GM04504 (cell line): Measurements from ENCODE around the gene BPGM.
"Not testable (repeated sequence)": the region's sequence is repeated elsewhere in the genome, so short reads cannot be mapped to it uniquely, and the experiment has no call there.

Source experiments
- DNase-seq: peaks from one replicate; pipeline ENCODE4 v3.0.0-alpha.2; 2012; ENCODE audit warnings: low read depth

The BPGM gene

DNA sequence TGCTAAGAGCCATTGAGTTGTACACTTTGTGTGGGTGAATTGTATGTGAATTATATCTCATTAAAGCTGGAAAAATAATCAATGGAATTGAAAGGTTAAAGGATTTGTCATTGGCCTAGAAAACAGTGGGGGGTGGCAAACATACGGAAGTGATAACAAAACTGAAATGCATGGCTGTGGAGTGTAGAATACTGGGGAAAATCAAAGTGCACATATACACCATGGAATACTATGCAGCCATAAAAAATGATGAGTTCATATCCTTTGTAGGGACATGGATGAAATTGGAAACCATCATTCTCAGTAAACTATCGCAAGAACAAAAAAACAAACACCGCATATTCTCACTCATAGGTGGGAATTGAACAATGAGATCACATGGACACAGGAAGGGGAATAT lies 18.4 kb downstream of the BPGM start:
- DNase-seq: not testable (repeated sequence)

DNA sequence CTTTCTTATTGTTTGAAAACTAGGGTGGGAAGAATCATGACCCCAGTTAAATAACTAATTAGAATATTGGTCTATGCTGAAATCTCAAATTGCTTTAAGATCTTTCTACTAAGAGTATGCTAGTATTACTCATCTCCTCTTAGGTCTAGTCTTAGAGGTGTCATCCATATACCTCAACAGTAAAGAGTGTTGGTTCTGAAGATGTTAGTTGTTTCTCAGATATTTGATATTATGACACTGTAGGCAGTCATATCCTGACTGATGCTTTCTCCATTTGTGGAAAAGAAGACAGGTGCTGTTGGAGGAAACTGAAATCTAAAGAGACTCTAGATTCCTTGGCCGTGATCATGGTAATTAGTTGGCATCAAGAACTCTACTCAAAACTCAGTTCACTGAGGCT lies 21.2 kb downstream of the BPGM start:
- DNase-seq: no peak

DNA sequence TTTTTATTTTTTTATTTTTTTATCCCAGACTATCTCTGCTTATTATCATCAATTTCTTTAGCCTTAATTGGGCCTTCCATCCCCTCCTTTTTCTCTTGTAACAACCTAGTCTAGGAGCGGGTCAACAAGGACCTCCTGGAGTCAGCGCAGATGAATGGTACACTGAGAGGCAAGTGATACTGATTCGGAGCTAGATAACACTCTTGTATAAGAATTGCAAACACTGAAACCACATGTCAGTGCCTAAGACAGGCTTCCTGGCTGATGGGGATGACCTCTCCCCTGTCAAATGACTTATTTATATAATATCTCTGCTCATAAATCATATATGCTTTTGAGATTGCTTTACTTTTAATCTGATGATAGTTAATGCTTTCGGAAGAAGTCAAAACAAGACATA lies 22.7 kb downstream of the BPGM start:
- no peak for DNase-seq

DNA sequence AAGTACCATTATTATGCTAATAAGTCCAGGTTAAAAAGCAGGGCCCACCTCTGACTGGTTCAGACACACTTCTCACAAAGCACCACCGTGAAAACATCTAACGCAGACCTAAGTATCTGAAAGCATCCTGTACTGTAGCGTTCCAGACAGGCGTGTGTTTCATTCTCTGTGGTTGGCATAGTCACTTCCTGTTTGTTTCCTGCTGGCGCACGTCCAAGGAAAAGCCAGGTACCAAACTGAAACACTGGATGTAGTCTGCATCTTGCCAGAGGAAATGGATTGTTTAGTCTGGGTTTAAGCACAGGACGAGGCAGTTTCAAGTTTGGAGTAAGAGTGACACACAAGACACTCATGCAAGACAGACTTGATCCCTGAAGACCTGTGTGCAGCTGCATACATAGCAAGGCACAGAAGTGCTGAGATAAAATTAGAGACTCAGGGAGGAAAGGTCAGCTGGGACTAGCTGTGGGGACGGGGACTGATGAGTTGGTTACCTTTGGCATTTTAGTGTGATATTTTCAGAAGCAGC lies 23.3 kb downstream of the BPGM start:
- DNase-seq: peak; percentile 61

DNA sequence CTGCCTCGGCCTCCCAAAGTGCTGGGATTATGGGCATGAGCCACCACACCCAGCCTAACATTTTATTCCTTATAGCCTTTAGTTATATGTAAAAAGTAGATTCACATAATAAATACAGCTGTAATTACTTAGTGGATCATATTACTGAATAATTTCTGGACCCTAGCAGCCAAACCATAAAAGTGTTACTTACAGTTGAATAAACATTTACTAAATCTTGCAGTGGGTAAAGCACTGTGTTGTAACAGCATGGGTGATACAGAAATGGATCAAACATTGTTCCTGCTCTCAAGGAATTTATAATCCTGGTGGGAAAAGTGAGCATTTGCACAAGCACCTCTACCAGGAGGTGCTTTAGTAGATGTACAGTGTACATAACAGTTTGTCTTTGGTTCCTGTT lies 25.0 kb downstream of the BPGM start:
- DNase-seq: no peak

DNA sequence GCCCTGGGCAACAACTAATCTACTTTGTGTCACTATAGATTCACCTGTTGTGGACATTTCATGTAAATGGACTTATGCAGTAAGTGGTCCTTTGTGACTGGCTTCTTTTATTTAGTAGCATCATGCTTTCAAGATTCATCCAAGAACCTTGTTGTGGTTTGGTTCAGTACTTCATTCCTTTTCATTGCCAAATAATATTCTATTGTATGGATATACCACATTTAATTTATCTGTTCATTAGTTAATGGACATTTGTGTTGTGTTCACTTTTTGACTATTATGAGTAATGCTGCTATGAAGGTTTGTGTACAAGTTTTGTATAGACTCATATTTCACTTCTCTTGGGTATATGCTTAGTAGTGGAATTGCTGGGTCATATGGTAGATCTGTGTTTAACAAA lies 27.8 kb downstream of the BPGM start:
- DNase-seq: no peak

DNA sequence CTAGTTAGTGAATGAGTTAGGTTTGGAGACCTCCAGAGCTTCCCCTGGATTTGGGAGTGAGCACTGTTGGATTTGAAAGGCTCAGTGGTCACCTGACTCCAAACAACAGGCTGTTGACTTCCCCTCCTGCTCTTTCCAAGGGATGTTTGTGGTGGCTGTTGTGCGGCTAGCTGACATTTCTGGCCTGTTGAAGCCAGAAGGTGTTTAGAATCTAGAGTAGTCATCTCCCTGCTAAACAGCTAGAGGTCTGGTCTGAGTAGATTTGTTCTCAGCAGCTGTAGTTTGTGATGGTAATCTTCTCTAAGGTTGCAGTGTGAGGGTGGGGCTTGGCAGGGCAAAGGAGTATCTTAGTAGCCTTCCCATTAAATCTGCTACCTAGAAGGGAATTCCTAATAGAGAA lies 30.1 kb downstream of the BPGM start:
- no peak for DNase-seq

DNA sequence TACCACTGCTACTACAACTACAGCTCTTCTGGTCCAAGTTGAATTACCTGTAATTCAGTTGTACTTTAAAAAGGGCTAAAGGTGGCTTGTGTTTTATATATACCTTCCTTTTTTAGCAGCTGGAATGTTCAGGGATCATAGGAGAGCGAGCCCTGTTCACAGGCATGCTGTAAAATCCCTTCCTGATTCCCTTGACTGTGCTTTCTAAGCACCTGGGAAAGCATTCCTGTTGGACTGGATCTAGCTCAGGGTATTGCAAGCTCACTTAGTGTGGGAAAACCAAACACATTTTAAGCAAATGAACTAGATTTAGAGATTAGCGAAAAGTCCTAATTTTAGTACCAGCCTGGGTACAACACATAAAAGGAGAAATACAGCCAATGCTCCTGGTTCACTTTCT lies 31.5 kb downstream of the BPGM start:
- DNase-seq: no peak

DNA sequence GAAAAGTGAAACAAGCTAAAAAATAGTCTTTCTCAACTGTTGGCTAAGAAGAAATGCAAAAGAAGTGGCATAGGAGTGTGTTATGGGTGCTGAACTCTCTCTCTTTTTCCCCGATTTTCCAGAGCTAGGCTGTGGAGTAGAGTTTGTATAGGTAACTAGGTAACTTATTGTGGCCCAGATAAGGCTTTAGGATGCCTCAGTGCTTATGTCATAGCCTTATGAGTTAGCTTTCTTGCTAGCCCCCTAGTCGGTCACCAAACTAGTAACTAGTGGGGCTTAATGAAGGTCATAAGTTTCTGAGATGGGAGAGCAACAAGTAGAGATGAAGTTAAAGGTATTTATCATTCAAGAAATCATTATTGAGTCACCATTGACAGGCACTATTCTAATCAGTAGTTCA lies 32.4 kb downstream of the BPGM start:
- DNase-seq: no peak

DNA sequence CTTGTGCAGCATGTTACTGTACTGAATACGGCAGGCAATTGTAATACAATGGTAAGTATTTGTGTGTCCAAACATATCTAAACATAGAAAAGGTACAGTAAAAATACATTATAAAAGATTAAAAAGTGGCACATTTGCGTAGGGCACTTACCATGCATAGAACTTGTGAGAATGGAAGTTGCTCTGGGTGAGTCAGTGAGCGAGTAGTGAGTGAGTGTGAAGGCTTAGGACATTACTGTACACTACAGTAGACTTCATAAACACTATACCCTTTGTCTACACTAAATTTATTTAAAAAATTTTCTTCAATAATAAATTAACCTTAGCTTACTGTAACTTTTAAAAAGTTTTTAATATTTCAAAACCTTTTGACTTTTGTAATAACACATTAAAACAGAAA lies 37.5 kb downstream of the BPGM start:
- no peak for DNase-seq

DNA sequence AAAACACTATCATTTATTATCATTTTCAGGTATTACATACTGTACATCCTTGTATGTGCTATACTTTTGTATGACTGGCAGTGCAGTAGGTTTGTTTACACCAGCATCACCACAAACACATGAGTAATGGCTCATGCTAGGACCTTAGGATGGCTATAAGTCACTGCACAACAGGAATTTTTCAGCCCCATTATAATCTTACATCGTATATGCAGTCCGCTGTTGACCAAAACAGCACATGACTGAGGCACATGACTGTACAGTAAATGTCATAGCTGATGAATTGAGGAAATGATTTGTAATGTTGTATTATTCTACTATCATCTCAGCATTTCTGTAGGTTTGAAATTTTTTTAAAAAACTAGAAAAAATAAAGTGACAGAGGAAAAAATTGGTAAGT lies 38.6 kb downstream of the BPGM start:
- no peak for DNase-seq

DNA sequence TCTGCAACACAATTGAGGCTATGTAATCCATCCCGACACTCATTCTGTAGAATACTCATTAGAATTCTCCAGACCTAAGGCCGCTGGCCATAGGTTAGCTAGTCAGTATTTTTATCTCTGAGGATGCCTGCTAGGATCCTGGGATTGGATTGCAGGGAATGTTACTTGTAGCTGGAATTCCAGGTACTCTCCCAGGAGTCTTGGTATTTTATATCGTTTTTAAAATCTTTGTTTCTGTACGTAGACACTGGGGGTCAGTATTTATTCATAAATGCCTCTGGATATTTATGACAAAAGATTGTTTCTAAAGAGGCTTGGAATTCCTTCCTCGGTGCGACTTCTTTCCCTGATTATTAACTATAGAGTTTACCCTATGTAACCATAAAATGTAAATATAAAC lies 40.1 kb downstream of the BPGM start:
- no peak for DNase-seq

DNA sequence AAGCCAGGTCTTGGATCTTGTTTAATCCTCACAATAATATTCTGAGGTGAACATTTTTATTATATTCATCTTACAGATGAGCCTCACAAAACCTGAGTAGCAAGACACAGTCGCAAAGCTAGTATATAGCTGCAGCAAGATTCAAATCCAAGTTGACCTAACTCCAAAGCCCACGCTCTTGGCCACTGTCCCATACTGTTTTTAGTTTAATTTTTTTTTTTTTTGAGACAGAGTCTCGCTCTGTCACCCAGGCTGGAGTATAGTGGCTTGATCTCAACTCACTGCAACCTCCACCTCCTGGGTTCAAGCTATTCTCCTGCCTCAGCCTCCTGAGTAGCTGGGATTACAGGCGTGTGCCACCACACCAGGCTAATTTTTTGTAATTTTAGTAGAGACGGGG lies 42.9 kb downstream of the BPGM start:
- DNase-seq: not testable (repeated sequence)

DNA sequence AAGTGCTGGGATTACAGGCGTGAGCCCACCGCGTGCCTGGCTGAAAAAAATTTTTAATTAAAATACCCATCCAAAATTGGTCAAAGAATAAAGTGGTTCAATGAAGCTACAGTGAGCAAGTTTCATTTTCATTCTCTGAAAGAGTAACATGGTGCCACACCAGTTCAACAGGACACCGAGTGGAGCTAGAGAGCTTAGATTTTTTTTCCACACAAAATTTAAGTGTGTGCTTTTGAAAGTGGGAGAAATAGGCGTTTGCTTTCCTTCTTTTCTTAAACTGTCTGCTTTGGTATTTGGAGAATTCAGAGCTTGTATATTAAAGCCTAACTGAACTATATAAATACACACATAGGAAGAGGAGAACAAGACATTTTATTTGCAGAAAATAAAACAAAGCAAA lies 43.4 kb downstream of the BPGM start:
- DNase-seq: no peak

DNA sequence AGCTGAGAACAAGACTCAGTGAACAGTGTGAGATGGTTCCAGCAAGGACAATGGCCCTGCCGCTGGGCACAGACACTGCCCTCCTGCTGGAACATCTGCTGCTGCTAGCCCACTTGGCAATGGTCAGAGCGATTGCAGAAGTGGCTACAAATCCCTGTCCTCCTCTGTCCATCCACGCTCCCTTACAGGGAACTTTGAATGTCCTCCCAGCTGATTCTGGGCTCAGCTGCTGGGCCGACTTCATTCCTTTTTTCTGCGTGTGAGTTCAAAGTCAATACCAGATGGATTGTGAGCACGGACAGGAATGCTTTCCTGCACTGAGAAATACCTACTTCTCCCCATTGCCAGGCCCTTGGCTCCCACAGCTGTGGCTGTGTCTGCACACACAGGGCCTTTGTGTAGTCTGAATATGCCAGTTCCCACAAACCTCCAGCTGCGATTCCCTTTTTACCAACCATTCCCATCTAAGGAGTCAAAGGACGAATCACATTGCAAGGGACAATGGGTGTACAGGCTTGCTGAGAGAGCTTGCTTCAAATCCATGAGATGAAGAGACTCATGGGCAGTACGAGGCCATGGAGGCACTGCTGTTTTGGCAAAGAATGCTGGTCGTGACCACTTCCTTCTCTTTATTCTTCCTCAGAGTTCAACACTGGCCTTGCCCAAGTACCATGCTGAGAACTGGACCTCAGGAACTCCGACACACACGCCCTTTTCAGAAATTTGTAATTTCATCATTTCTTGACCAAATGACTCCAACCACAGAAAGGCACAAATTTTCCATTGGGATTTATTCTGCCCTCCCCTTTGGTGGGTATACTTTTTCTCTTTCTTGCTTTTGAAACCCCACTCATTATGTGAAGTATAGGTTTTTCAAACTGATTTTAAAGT lies 44.2 kb downstream of the BPGM start:
- no peak for DNase-seq

DNA sequence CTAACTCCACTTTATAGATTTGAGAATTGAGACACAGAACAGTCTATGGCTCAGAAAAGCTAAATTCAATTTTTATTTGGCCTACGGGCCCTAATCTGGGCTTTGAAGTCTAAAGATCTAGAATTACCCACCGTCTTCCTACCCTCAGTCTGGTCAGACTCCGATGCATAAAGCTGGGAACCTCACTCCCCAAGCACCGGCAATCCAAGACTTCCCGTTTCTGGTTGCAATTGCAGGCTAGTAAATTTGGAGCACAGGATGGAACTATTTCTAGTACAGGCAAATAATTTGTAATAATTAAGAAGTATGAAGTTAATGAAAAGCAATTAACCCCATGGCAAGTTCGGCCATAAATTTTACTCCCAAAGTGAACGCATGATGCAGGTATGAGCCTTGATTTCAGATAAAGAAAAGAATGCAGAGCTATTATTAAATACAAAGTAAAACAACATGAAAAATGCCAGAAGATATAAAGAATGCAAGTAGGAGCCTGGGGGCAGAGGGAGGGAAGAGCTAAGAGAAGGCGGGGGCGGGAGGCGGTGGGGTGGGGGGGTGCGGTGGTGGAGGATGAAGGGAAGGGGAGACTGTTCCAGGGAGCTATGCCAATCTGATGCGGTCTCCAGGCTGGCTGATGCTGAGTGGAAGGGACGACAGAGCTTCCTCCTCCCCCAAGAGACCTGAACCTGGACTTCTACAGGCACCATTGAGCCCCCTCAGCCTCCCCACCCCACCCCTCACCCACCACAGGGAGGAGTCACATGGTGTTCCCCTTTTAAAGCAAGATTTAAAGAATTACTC lies 45.1 kb downstream of the BPGM start:
- DNase-seq: no peak

DNA sequence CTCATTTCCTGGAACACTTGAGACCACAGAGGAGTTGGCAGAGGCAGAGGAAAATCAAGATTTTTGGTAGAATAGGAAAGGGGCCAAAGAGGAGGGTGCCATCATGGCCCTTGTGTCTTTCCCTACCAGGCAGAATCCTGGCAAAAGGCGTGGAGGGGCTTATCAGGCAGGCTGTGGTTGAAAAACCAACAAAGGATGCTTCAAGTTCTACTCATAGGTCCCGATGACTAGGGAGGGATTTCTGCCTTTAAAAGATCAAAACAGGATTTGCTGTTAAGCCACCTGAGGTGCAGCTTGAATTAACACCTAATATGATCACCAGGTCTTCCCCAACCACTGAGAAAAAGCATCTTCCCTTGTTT lies 45.7 kb downstream of the BPGM start:
- DNase-seq: no peak

DNA sequence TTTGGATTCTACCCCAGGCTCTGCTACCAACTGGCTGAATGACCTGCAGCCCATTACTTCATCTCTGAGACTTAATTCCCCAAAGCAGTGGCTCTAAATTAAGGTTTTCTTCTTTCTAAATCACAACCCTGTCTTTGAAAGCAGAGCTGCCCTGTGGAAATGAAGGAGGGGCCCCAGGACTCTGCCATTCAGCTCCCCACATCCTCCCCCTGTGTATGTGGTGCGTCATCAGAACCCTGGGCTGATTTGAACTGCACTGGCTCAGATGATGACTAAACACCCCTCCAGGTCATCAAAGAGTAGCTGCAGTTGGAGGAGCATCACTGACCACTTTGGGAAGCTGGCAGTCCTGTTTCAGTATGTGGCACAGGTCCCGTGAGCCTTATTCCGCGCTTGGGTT lies 46.6 kb downstream of the BPGM start:
- DNase-seq: peak; percentile 88

DNA sequence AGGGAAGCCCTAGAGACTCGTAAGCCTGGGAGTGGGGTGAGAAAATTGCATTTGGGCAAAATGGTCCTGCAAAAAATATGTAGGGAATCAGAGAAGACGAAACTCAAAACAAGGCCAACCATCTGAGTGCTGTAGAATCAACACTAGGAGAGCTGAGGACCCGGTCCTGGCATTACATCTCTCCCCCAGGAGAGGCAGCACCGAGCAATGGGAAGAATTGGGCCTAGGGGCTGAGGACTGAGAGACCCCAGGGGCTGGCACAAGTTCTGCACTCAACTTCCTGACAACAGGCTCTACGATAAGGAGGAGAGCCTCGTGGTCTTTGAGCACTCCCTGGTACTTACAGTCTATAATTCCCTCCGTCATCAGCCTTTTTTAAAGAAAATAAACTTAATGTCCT lies 47.6 kb downstream of the BPGM start:
- no peak for DNase-seq

DNA sequence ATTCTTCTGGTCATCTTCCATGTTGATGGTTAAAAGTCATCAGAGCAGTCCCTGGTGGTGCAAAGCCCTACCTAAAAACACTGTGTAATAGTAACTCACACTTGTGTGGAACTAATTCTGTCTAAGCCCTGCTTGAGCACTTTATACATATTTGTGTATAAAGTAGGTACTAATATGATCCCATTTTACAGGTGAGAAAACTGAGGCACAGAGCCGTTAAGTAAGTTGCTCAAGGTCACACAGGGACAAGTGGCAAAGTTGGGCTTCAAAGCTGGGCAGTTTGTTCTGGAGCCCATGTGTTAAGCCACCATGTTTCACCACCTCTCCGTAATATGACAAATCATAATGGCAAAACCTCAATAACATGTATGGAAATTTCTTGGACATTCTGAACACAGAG lies 48.1 kb downstream of the BPGM start:
- DNase-seq: no peak

DNA sequence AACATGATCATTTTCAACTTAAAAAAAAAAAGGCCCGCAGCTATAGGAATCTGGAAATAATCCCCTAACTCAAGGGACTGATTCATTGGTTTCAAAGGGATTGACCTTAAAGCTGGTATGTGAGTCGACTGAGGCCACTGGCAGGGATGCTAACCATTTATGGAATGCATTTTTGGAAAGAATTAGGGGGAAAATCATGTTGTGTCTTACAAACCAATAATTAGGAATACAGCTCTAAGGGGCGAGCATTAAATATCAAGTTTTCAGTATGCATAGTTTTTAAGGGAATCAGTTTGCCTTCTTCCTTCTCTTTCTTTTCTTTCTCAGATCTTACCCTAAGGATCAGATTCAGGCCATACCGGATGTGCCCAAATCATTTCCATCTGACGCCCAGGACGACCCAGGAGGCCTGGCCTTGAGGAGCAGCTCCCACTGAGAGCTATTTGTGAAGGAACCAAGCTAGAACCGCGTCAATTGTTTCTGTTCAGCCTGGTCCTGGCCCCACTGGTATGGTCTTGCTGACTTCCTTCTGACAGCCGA lies 48.7 kb downstream of the BPGM start:
- peak; percentile 81 for DNase-seq

DNA sequence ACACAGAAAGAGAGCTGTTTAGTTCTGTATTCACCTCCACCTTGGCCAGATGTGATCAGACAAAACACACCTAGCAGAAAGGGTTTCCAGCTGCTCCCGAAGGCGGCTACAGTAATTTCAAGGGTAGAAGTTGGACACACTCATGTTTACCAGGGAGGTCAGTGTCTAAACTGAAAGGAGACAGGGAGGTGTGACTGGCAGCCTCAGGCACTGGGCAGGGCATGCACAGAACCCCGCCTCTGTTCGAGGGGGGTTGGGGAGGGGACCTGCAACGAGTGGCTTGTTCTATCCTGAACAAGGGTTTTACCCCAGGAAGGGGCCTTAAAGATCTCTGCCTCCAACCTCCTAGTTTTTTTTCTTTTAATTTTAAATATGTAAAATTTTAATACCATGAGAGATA lies 49.6 kb downstream of the BPGM start:
- no peak for DNase-seq
